Vagina (tissue), 2 donors: ENCODE results near the gene SLC6A7. TPM values are rescaled to one million over a fixed set of nuclear protein-coding genes. Genes with fewer than 3 reads are reported as not detected.

Source experiments
- DNase-seq, 2 donors: peaks; one replicate each; pipeline ENCODE4 v3.0.0-alpha.2; 2017; ENCODE audit errors: extremely low spot score in 2 of 2
- H3K27ac ChIP-seq: fragments of 200-600 bp; sonication (generic); one replicate; pipeline ENCODE4 v1.5.1; 2019
- H3K27me3 ChIP-seq: fragments of 200-600 bp; sonication (generic); one replicate; pipeline ENCODE4 v1.5.1; 2019
- H3K36me3 ChIP-seq, 2 donors: fragments of 200-600 bp; sonication (generic); one replicate each; pipeline ENCODE4 v1.5.1; 2017 to 2019
- H3K4me1 ChIP-seq: fragments of 200-600 bp; sonication (generic); one replicate; pipeline ENCODE4 v1.5.1; 2019
- H3K4me3 ChIP-seq, 2 donors: fragments of 200-600 bp; sonication (generic); 1 replicate in 1 of 2; 2 replicates in 1 of 2; pipeline ENCODE4 v1.5.1; 2016 to 2019
- H3K9me3 ChIP-seq: fragments of 200-600 bp; sonication (generic); one replicate; pipeline ENCODE4 v1.5.1; 2019
- POLR2A ChIP-seq, 2 donors: fragments of 450-650 bp; IDR thresholded peaks; one replicate each; pipeline ENCODE4 v1.6.1; 2017; ENCODE audit warnings: antibody characterized with exemption in 2 of 2, mild to moderate bottlenecking in 2 of 2, moderate library complexity in 2 of 2
- POLR2AphosphoS5 ChIP-seq, 2 donors: sonication (generic); formaldehyde crosslinking; IDR thresholded peaks; one replicate each; pipeline ENCODE4 v1.9.0; 2017; ENCODE audit warnings: antibody characterized with exemption in 2 of 2, mild to moderate bottlenecking in 2 of 2, low read depth in 1 of 2; ENCODE audit not compliant: insufficient read depth in 1 of 2
- intact Hi-C: fragments of 100-400 bp; cut with DNase I; formaldehyde crosslinking; loops from one replicate; pipeline ENCODE4 v1.15.1; 2023
- total RNA-seq: library from RNA; depleted of rRNA; stranded (reverse); fragments of >200 nt; gene quantifications from one replicate; pipeline ENCODE4 v1.2.3, GENCODE V29; 2016
- TF ChIP-seq, protein P1 (sequence below), 3 experiments: fragments of 450-650 bp in 2 of 3; fragments of 200-600 bp in 1 of 3; sonication (generic) in 1 of 3; IDR thresholded peaks; one replicate each; pipeline ENCODE4 v1.5.1; 2017 to 2019; ENCODE audit warnings: antibody characterized with exemption in 3 of 3, mild to moderate bottlenecking in 2 of 3, moderate library complexity in 2 of 3

SLC6A7 gene
- total RNA-seq, 1 donor from 2014 or later, result 0.25 TPM

DNA sequence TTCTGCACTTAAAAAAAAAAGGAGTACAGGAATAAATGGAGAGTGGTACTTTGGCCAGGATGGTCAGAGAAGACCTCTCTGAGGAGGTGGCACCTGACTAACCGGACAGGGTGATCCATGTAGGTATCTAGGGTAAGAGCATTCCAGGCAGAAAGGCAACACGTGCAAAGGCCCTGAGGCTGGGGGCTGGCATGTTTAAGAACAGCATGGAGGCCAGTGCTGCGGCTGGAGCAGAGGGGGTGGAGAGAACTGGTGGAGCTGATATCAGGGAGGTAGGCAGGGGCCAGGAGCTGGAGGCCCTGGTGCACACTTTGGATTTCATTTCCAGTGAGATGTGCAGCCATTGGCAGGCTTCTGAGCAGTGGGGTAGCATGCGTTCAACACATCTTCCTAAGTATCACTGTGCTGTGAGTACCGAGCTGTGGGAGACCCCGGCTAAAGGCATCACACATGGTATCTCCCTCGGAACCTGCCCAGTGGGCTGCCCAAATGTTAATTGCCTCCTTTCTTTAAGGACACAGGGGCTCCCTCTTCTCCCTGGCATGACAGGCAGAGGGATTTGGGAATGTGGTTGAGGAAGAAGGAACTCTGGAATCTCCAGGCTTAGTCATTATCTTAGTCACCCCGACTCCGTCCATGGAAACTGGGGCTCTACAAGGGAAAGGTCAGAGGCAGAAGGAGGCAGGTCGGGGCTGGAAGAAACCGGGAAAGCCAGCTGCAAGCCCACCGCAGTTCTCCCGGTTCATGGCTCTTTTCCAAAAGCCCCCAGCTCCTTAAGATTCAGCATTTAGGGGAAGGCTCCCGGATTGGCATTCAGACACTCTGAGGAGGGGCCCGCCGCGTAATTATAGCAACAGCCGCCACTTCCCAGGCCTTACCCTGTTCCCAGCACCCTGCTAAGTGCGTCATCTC is 18.6 kb downstream of the SLC6A7 start:
- Histone ChIP-seq H3K27me3 (no peaks in the 10 kb centered on the region), H3K9me3 (no peaks in the 10 kb centered on the region), H3K4me3 (no peak overlapping the region), H3K27ac (no peak overlapping the region), H3K36me3 (no peaks in the 10 kb centered on the region), H3K4me1 (peaks cover 19% of the 10 kb centered on the region)
- intact Hi-C loops, result no loop called here
- TF ChIP-seq POLR2AphosphoS5 (IDR thresholded peaks at IDR 0.05; ENCODE audit: insufficient read depth in 1 of 2, low read depth in 1 of 2), result no peak
- TF ChIP-seq POLR2A (IDR thresholded peaks at IDR 0.05), result no peak
- TF ChIP-seq, protein P1, sequence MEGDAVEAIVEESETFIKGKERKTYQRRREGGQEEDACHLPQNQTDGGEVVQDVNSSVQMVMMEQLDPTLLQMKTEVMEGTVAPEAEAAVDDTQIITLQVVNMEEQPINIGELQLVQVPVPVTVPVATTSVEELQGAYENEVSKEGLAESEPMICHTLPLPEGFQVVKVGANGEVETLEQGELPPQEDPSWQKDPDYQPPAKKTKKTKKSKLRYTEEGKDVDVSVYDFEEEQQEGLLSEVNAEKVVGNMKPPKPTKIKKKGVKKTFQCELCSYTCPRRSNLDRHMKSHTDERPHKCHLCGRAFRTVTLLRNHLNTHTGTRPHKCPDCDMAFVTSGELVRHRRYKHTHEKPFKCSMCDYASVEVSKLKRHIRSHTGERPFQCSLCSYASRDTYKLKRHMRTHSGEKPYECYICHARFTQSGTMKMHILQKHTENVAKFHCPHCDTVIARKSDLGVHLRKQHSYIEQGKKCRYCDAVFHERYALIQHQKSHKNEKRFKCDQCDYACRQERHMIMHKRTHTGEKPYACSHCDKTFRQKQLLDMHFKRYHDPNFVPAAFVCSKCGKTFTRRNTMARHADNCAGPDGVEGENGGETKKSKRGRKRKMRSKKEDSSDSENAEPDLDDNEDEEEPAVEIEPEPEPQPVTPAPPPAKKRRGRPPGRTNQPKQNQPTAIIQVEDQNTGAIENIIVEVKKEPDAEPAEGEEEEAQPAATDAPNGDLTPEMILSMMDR (IDR thresholded peaks at IDR 0.05), result no peak
- DNase-seq, result no peak

DNA sequence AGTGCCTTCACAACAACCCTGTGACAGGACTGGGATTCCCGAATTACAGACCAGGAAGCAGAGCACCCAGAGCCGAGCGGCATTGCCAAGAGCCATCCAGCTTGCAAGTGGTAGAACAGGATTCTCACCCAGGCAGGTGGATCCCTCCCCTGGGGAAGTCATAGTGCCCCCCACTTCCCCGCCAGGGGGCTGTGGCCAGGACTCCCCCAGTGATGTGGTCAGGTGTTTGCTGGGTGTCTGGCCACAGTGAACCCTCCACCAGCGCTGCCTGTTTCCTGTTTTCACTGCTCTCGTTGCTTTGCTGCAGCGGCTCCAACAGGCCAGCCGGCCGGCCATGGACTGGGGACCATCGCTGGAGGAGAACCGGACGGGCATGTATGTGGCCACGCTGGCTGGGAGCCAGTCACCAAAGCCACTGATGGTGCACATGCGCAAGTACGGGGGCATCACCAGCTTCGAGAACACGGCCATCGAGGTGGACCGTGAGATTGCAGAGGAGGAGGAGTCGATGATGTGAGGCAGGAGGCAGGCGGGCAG is 19.3 kb downstream of the SLC6A7 start:
- H3K36me3 ChIP-seq, result no peaks in the 10 kb centered on the region
- peaks cover 26% of the 10 kb centered on the region for H3K4me1 ChIP-seq
- no peaks in the 10 kb centered on the region for H3K9me3 ChIP-seq
- H3K27ac ChIP-seq, result peak overlapping the region; percentile 20
- no peak for DNase-seq
- intact Hi-C loops, result no loop called here
- no peak overlapping the region for H3K4me3 ChIP-seq
- H3K27me3 ChIP-seq, result no peaks in the 10 kb centered on the region
- TF ChIP-seq POLR2AphosphoS5 (IDR thresholded peaks at IDR 0.05; ENCODE audit: insufficient read depth in 1 of 2, low read depth in 1 of 2) (peak; percentile 31 to 41), POLR2A (IDR thresholded peaks at IDR 0.05) (no peak)
- TF ChIP-seq, protein P1 (IDR thresholded peaks at IDR 0.05), result no peak

DNA sequence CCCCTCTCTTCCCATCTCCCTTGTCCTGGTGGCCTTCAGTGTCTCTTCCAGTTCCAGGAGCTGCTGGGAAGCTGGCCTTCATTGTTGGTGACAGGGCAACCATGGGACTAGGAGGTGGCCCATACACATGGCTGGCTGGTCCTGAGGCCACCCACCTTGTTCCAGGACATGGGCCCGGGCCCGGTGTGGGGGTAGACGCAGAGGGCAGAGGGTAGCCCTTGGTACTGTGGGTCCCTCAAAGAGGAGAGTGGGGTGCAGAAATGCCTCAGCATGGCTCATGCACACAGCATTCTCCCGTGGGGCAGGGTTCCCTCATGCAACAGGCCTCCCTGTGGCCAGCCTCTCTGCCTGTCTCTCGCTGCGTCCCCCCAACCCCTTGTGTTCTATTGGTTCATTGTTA is 20.8 kb downstream of the SLC6A7 start:
- peaks cover 32% of the 10 kb centered on the region for H3K4me1 ChIP-seq
- intact Hi-C loops, result no loop called here
- H3K27ac ChIP-seq, result peak overlapping the region; percentile 82
- H3K36me3 ChIP-seq, result no peaks in the 10 kb centered on the region
- no peak overlapping the region for H3K4me3 ChIP-seq
- DNase-seq, result no peak
- TF ChIP-seq POLR2AphosphoS5 (IDR thresholded peaks at IDR 0.05; ENCODE audit: insufficient read depth in 1 of 2, low read depth in 1 of 2) (no peak), POLR2A (IDR thresholded peaks at IDR 0.05) (no peak)
- TF ChIP-seq, protein P1 (IDR thresholded peaks at IDR 0.05), result no peak
- H3K27me3 ChIP-seq, result no peaks in the 10 kb centered on the region
- no peaks in the 10 kb centered on the region for H3K9me3 ChIP-seq

DNA sequence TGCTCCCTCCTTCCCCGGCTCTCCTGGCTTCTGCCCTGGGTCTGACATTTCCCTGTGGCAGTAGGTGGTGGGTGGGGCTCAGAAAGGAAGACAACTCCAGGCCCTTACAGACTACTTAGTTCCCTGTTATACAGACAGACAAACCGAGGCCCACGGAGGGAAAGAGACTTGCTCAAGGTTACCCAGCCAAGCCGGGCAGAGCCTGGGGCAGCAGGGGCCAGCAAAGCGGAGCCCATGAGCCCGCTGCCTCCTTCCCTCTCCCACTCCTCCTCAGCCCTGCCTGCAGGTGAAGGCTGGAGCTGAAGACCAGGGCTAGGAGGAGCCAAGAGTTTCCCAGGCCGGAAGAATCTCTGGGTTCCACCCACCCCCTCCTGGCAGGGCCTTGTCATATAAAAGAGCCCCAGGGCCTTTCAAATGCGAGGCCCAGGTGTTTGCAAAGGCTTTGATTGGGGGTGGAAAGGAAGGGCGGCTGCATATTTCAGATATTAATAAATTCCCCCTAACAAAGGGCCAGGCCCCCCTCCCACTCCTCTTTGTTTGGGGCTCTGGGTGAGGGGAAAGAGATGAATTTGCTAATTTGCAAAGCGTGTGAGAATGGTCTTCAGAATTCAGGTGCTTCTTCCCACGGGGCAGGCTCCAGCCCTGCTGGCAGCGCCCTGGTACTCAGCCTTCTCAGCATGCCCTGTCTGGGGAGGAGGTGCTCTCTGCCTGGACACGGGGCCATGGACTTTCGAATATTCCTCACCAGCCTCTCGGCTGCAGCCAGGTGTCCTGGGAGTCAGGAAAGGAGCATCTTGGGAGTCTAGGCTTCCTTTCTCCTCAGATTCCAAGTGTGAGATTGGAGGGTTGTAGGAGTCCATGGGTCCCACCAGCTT is 21.5 kb downstream of the SLC6A7 start:
- Histone ChIP-seq H3K4me3 (no peak overlapping the region), H3K36me3 (no peaks in the 10 kb centered on the region), H3K9me3 (no peaks in the 10 kb centered on the region), H3K27ac (peak overlapping the region; percentile 82), H3K4me1 (peaks cover 39% of the 10 kb centered on the region), H3K27me3 (no peaks in the 10 kb centered on the region)
- TF ChIP-seq POLR2AphosphoS5 (IDR thresholded peaks at IDR 0.05; ENCODE audit: insufficient read depth in 1 of 2, low read depth in 1 of 2) (no peak), POLR2A (IDR thresholded peaks at IDR 0.05) (no peak)
- TF ChIP-seq, protein P1 (IDR thresholded peaks at IDR 0.05), result no peak
- no peak for DNase-seq
- intact Hi-C loops, result no loop called here
